HepG2 (cell line): ENCODE results near the gene NPPB. TPM values are rescaled to one million over a fixed set of nuclear protein-coding genes. Genes with fewer than 3 reads are reported as not detected.

Experiments used
- CTCF ChIP-seq: sonication (generic); formaldehyde crosslinking; IDR thresholded peaks from 2 replicates; pipeline ENCODE4 v1.5.0; 2020; ENCODE audit warnings: mild to moderate bottlenecking, missing genetic modification reagents, moderate library complexity
- HMG20B ChIP-seq: conservative IDR thresholded peaks from 2 replicates; pipeline ENCODE4 v1.6.1; 2016; ENCODE audit warnings: missing genetic modification reagents, missing compliant biosample characterization
- KLF6 ChIP-seq: IDR thresholded peaks from 2 replicates; pipeline ENCODE4 v1.8.0; 2016; ENCODE audit warnings: missing biosample characterization, missing genetic modification reagents
- NR0B2 ChIP-seq: sonication (generic); formaldehyde crosslinking; IDR thresholded peaks from 2 replicates; pipeline ENCODE4 v1.4.0; 2020; ENCODE audit warnings: mild to moderate bottlenecking, missing genetic modification reagents
- SOX13 ChIP-seq, 3 experiments: fragments of 450-650 bp in 1 of 3; sonication (generic) in 1 of 3; formaldehyde crosslinking in 1 of 3; IDR thresholded peaks in 2 of 3; conservative IDR thresholded peaks in 1 of 3; 2 replicates each; pipeline versions ENCODE4 v1.5.0 to v1.6.1; 2016 to 2020; ENCODE audit warnings: antibody characterized with exemption in 1 of 3, mild to moderate bottlenecking in 1 of 3, missing compliant biosample characterization in 1 of 3, missing genetic modification reagents in 1 of 3, moderate library complexity in 1 of 3
- TCF7 ChIP-seq: sonication (generic); IDR thresholded peaks from 2 replicates; pipeline ENCODE4 v1.6.1; 2016; ENCODE audit warnings: antibody characterized with exemption, low read depth
- ZBTB33 ChIP-seq: sonication (generic); formaldehyde crosslinking; IDR thresholded peaks from 2 replicates; pipeline ENCODE4 v1.4.0; 2020; ENCODE audit warnings: missing genetic modification reagents
- ZKSCAN1 ChIP-seq: fragments of 150-350 bp; IDR thresholded peaks from 2 replicates; pipeline ENCODE4 v1.6.1; 2014; ENCODE audit warnings: low read length
- ZNF224 ChIP-seq: sonication (generic); formaldehyde crosslinking; IDR thresholded peaks from 2 replicates; pipeline ENCODE4 v1.5.0; 2020; ENCODE audit warnings: mild to moderate bottlenecking, missing genetic modification reagents
- ZNF30 ChIP-seq: sonication (generic); formaldehyde crosslinking; IDR thresholded peaks from 2 replicates; pipeline ENCODE4 v1.5.0; 2020; ENCODE audit warnings: mild to moderate bottlenecking, missing genetic modification reagents
- ZNF510 ChIP-seq: sonication (generic); formaldehyde crosslinking; IDR thresholded peaks from 2 replicates; pipeline ENCODE4 v1.4.0; 2020; ENCODE audit warnings: low read depth, mild to moderate bottlenecking, missing genetic modification reagents
- ZNF546 ChIP-seq: sonication (generic); formaldehyde crosslinking; conservative IDR thresholded peaks from 2 replicates; pipeline ENCODE4 v1.8.1; 2023; ENCODE audit warnings: mild to moderate bottlenecking, missing genetic modification reagents
- ZNF792 ChIP-seq: IDR thresholded peaks from 2 replicates; pipeline ENCODE4 v1.6.1; 2016
- ZNF850 ChIP-seq: sonication (generic); formaldehyde crosslinking; conservative IDR thresholded peaks from 2 replicates; pipeline ENCODE4 v1.9.0; 2021; ENCODE audit warnings: mild to moderate bottlenecking, missing genetic modification reagents
- polyA plus RNA-seq, 8 experiments: library from polyadenylated mRNA; depleted of rRNA in 3 of 8; stranded (reverse) in 7 of 8; unstranded in 1 of 8; fragments of >200 nt; fragmentation: Illumina TruSeq in 4 of 8; extraction: Trizol in 4 of 8; gene quantifications; 2 replicates each; pipeline versions ENCODE4 v1.2.1 to v1.2.3, GENCODE V29; 2011 to 2016; ENCODE audit warnings: low read depth in 4 of 8, missing spikeins in 1 of 8, mixed read lengths in 1 of 8; ENCODE audit not compliant: insufficient read depth in 1 of 8
- total RNA-seq, 5 experiments: library from RNA; depleted of rRNA; stranded (reverse); fragments of >200 nt; fragmentation: Illumina TruSeq; extraction: Trizol; gene quantifications; 2 replicates each; pipeline ENCODE4 v1.2.3, GENCODE V29; 2016; ENCODE audit warnings: low read depth in 1 of 5
- TF ChIP-seq, protein P1 (sequence below): fragments of 450-650 bp; IDR thresholded peaks from 2 replicates; pipeline ENCODE4 v1.6.1; 2017; ENCODE audit warnings: mild to moderate bottlenecking
- TF ChIP-seq, protein P2 (sequence below): sonication (generic); formaldehyde crosslinking; conservative IDR thresholded peaks from 2 replicates; pipeline ENCODE4 v1.4.0; 2020; ENCODE audit warnings: missing genetic modification reagents
- TF ChIP-seq, protein P3 (sequence below): sonication (generic); formaldehyde crosslinking; IDR thresholded peaks from 2 replicates; pipeline ENCODE4 v1.4.0; 2020; ENCODE audit warnings: missing genetic modification reagents
- TF ChIP-seq, protein P4 (sequence below): sonication (generic); formaldehyde crosslinking; IDR thresholded peaks from 2 replicates; pipeline ENCODE4 v1.5.0; 2020; ENCODE audit warnings: mild to moderate bottlenecking, low read depth, missing genetic modification reagents, borderline replicate concordance
- TF ChIP-seq, protein P5 (sequence below): IDR thresholded peaks from 2 replicates; pipeline ENCODE4 v1.6.1; 2016; ENCODE audit warnings: mild to moderate bottlenecking, missing biosample characterization, missing genetic modification reagents

NPPB gene
- total and polyA plus RNA-seq, 2 of the 13 experiments (the other 11 are each of a cell fraction or from before 2014, with no cell fraction given) = 1.9 TPM; not detected in 1

DNA sequence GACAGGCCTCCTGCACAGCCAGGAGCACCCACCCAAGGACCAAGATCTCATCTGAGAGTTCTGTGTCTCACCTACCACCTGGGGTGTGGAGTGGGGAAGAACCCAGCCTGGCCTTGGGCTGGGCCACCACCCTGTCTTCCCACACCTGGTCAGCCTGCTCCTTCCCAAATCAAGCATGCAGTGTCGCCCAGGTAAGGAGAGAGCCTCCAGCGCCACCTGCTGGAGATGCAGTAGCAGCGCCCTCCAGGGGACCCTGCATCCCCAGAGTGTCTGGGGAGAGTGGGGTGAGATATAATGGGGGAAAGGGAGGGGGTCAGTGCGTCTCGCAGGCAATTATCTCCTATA is 35.1 kb upstream of the NPPB start (continued):
- TF ChIP-seq, protein P1, sequence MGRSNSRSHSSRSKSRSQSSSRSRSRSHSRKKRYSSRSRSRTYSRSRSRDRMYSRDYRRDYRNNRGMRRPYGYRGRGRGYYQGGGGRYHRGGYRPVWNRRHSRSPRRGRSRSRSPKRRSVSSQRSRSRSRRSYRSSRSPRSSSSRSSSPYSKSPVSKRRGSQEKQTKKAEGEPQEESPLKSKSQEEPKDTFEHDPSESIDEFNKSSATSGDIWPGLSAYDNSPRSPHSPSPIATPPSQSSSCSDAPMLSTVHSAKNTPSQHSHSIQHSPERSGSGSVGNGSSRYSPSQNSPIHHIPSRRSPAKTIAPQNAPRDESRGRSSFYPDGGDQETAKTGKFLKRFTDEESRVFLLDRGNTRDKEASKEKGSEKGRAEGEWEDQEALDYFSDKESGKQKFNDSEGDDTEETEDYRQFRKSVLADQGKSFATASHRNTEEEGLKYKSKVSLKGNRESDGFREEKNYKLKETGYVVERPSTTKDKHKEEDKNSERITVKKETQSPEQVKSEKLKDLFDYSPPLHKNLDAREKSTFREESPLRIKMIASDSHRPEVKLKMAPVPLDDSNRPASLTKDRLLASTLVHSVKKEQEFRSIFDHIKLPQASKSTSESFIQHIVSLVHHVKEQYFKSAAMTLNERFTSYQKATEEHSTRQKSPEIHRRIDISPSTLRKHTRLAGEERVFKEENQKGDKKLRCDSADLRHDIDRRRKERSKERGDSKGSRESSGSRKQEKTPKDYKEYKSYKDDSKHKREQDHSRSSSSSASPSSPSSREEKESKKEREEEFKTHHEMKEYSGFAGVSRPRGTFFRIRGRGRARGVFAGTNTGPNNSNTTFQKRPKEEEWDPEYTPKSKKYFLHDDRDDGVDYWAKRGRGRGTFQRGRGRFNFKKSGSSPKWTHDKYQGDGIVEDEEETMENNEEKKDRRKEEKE = no peak
- TF ChIP-seq ZKSCAN1 (no peak), TCF7 (no peak), CTCF (CRISPR knock-in tag) (peak; percentile 96), ZBTB33 (CRISPR knock-in tag) (no peak), ZNF30 (CRISPR knock-in tag) (no peak), ZNF850 (CRISPR knock-in tag) (no peak), ZNF224 (CRISPR knock-in tag) (no peak), NR0B2 (CRISPR knock-in tag) (no peak), ZNF546 (CRISPR knock-in tag) (no peak), ZNF792 (no peak), SOX13 (IDR thresholded peaks at IDR 0.05) (no peak), SOX13 (CRISPR knock-in tag; conservative IDR thresholded peaks at IDR 0.05 in 1 of 2, IDR thresholded peaks at IDR 0.05 in 1 of 2) (no peak), KLF6 (CRISPR knock-in tag) (no peak), ZNF510 (CRISPR knock-in tag) (no peak), HMG20B (CRISPR knock-in tag) (no peak)
- TF ChIP-seq, protein P2, sequence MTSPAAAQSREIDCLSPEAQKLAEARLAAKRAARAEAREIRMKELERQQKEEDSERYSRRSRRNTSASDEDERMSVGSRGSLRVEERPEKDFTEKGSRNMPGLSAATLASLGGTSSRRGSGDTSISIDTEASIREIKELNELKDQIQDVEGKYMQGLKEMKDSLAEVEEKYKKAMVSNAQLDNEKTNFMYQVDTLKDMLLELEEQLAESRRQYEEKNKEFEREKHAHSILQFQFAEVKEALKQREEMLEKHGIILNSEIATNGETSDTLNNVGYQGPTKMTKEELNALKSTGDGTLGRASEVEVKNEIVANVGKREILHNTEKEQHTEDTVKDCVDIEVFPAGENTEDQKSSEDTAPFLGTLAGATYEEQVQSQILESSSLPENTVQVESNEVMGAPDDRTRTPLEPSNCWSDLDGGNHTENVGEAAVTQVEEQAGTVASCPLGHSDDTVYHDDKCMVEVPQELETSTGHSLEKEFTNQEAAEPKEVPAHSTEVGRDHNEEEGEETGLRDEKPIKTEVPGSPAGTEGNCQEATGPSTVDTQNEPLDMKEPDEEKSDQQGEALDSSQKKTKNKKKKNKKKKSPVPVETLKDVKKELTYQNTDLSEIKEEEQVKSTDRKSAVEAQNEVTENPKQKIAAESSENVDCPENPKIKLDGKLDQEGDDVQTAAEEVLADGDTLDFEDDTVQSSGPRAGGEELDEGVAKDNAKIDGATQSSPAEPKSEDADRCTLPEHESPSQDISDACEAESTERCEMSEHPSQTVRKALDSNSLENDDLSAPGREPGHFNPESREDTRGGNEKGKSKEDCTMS (CRISPR knock-in tag) = no peak
- TF ChIP-seq, protein P3, sequence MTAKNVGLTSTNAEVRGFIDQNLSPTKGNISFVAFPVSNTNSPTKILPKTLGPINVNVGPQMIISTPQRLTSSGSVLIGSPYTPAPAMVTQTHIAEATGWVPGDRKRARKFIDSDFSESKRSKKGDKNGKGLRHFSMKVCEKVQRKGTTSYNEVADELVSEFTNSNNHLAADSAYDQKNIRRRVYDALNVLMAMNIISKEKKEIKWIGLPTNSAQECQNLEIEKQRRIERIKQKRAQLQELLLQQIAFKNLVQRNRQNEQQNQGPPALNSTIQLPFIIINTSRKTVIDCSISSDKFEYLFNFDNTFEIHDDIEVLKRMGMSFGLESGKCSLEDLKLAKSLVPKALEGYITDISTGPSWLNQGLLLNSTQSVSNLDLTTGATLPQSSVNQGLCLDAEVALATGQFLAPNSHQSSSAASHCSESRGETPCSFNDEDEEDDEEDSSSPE (CRISPR knock-in tag) = no peak
- TF ChIP-seq, protein P4, sequence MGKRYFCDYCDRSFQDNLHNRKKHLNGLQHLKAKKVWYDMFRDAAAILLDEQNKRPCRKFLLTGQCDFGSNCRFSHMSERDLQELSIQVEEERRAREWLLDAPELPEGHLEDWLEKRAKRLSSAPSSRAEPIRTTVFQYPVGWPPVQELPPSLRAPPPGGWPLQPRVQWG (CRISPR knock-in tag) = no peak
- TF ChIP-seq, protein P5, sequence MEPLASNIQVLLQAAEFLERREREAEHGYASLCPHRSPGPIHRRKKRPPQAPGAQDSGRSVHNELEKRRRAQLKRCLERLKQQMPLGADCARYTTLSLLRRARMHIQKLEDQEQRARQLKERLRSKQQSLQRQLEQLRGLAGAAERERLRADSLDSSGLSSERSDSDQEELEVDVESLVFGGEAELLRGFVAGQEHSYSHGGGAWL (CRISPR knock-in tag) = no peak
